NCI-H82 (cell line): ENCODE data around the gene HSD17B11.
"Not testable (repeated sequence)": the region's sequence is repeated elsewhere in the genome, so short reads cannot be mapped to it uniquely, and the experiment has no call there.

Source experiments
- DNase-seq: peaks from one replicate; lab custom pipeline; 2025; lab: John Stamatoyannopoulos, UW

The HSD17B11 gene

DNA sequence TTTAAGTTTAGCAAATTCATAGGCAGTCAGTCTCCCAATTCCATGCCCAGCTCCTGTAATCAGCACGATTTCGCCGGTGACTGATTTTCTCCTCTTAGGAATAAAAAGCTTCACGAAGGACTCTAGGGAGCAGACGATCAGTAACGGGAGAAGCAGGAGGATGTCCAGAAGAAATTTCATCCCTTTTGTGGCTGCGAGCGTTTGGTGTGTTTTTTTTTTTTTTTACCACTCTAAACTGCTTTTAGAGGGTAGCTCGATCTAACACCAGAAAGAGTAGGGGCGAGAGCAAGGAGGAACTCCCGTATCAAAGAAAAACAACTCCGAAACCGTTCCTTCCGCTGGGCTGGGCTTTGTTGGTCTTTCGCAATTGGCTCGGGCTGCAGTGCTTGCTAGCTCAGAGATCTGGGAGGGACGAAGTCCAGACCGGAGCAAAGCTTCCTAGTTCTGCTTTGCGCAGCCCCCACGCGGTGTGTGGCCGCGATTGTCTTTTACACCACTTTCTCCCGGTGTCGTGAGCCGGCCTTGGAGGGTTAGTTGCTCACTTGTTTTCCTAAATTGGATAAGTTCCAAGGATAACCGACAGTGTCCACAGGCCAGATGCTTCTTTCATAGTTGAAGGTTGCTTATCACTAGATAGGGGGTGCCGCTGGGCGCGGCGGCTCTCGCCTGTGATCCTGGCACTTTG, at the start of gene HSD17B11:
TSS of gene HSD17B11 (minus strand) at position 298 of the 685 bp plus-strand sequence. CDS start at position 180, 118 bp downstream.
- peak; percentile 93 for DNase-seq

DNA sequence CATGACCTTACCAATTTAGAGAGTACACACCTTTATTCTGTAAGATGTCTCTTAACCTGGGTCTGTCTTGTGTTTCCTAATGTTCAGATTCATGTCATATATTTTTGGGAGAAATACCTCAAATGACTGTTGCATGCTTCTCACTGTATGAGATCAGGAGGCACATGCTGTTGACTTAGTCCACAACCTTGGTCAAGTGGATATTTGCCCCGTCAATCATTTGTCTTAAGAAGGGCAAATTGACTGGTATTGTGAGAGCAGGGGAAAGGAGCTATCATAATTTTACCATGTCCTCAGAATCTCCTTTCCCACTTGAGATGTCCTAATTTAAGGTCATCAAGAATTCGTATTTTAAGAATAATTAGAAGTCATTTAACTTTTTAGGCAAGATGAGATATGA, 42.4 kb upstream of the HSD17B11 start:
- no peak for DNase-seq

DNA sequence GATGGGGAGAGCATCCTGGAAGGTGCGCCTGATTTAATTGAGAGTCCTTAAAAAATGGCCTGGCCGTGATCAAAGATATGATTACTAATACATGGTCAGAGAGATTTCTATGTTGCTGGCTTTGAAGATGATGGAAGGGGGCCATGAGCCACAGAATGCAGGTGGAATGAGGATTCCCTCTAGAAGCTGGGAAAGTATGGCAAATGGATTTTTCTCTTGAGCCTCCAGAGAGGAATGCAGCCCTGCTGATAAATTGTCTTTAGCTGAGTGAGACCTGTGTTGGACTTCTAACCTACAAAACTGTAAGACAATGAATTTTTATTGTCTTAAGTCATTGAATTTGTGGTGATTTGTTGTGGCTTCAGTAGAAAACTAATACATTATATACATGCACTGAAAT, 39.0 kb upstream of the HSD17B11 start:
- no peak for DNase-seq

DNA sequence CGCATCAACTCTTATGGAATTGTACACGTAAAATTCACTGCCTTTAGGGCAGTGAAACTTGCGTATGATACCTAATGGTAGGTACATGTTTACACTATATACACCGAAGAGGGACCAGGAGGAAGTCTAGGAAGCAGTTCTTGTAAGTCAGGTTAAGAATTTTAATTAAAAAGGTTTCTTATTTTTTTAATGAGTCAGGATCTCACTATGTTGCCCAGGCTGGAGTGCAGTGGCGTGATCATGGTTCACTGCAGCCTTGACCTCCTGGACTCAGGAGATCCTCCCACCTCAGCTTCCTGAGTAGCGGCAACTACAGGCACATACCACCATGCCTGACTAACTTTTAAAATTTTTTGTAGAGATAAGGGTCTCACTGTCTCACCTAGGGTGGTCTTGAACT, 38.0 kb upstream of the HSD17B11 start:
- DNase-seq = no peak

- no peak for DNase-seq
Observed at GRCh38 chr4:87427518-87427868, 36.5 kb upstream of the HSD17B11 start.

DNA sequence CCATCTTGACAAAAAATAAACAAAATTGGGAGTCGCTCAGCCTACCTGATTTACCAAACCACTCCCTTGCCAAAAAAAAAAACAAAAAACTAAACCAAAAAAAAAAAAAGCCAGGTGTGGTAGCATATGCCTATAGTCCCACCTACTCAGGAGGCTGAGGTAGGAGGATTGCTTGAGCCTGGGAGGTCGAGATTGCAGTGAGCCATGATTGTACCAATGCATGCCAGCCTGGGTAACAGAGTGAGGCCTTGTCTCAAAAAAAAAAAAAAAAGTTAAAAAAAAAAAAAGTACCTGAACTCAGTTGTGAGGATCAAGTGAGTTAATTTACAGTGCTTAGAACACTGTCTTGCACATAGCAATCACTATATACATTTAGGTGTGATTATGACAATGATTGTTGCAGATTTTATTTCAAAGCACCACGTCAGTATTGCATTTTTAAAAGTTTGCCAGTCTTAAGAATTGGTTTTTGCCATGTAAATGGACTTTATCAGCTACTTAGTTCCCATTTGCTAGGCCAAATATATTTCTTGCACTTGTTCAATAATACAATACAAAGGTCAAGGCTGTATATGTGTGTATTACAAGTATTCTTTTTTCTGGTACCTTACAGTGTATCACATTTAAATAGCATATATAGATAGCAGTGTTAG, 36.0 kb upstream of the HSD17B11 start:
- no peak for DNase-seq

DNA sequence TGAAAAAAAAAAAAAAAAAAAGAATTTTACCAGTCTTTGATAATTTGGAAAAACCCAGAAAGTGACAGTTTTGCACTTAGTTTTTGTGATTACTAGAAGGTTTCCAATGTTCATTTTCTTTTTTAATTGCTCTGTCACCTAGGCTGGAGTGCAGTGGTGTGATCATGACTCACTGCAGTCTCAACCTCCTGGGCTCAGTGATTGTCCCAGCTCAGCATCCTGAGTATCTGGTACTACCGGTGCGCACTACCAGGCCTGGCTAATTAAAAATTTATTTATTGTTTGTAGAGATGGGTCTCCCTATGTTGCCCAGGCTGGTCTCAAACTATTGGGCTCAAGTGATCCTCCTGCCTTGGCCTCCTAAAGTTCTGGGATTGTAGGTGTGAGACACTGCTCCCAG, 34.7 kb upstream of the HSD17B11 start:
- DNase-seq = no peak

DNA sequence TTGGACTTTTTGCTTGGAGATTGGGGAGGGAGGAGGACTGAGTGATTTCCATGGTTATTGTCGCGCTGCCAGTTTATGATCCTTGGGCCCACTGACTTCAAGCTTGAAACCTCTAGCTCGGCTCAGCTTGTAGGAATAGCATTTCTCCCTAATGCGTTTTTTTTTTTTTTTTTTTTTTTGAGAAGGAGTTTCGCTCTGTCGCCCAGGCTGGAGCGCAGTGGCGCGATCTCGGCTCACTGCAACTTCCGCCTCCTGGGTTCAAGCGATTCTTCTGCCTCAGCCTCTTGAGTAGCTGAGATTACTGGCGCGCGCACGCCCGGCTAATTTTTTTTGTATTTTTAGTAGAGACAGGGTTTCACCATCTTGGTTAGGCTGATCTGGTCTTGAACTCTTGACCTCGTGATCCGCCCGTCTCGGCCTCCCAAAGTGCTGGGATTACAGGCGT, 33.1 kb upstream of the HSD17B11 start:
- DNase-seq = not testable (repeated sequence)

- DNase-seq = peak; percentile 47
Observed at GRCh38 chr4:87423317-87424098, 32.5 kb upstream of the HSD17B11 start.

GRCh38 chr4:87422104-87423052, 31.4 kb upstream of the HSD17B11 start, which contains the start of gene NUDT9:
Gene NUDT9, plus strand, starts transcription at chr4:87422573. Its CDS starts 333 bp downstream, at chr4:87422906.
- DNase-seq = peak; percentile 93

DNA sequence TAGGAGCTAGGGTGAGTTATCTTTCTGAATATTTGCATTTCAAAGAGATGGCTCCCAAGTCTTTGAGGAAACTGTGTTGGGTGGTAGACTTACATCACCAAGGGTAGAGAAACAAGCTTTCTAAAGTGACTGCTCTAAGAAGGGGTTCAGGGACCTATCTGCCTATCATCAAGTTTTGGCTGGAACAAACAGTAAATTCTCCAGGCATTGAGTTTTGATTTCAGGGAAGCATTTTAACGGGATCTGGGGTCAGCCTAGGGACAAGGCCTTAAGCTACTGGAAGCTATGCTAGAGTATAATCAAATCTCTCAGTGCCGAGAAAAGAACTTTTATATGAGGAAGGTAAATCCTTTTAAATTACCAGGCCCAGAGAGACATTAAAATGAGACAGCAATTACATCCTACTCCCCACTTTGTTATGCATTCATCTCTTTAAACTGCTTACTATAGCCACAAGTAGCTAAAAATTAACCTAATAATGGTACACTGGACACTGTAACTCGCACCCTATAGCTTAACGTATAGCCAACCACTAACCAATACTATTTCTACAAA, 29.4 kb upstream of the HSD17B11 start:
- no peak for DNase-seq

DNA sequence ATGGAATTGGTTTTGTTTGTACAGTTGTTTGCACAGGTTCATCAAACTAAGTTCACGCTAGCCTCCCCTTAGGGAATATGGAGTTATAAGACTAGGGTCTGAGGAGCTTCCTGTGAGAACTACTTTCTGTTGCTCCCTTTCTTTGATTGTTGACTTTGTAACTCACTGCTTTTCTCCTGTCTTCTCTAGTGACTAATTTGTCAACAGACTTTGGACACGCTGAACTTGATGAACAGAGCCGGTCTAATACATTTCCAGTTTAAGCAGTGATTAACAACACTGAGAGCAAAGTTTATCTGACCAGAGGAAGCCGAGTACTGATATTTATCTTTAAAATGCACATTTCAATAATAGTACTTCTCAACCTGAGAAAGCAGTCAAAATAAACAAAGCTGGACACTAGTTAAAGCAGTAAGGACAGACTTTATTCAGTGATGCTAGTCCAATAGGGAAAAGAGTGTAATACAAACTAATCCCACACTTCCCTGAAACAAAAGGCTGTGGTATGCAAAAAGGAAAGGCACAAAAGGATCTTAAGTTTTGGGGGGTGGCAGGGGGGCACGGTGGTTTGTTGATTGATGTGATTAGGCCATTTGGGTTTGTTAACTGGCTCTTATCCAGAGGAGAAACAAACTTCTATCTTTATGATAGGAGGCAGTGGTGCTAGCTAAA, 28.7 kb upstream of the HSD17B11 start:
- no peak for DNase-seq

DNA sequence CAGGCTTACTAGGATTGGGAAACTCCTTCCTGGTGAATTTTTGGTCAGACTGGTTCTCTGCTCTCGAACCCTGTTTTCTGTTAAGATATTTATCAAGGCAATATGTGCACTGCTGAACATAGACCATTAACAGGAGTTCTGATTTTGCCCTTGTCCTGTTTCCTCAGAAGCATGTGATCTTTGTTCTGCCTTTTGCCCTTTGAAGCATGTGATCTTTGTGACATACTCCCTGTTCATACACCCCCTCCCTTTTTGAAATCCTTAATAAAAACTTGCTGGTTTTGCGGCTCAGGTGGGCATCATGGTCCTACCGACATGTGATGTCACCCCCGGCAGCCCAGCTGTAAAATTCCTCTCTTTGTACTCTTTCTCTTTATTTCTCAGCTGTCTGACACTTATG, 27.4 kb upstream of the HSD17B11 start:
- not testable (repeated sequence) for DNase-seq

DNA sequence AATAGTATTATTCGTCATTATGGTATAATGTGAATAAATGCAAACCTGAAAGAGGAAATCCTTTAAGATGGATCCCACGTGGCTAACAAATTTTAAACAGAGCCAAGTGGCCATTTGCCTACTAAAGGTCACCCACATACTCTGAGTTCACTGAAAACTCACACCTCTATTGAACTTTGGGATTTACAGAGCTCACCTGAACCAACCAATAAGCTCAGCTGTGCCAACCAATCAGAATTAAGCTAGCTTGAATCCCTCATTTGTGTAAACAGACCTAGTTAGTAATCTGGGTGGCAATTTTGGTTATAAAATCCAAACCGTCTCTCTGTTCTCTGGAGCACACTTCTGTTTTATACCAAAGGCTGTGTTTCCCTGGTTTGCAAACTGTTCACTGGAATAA, 26.0 kb upstream of the HSD17B11 start:
- no peak for DNase-seq

DNA sequence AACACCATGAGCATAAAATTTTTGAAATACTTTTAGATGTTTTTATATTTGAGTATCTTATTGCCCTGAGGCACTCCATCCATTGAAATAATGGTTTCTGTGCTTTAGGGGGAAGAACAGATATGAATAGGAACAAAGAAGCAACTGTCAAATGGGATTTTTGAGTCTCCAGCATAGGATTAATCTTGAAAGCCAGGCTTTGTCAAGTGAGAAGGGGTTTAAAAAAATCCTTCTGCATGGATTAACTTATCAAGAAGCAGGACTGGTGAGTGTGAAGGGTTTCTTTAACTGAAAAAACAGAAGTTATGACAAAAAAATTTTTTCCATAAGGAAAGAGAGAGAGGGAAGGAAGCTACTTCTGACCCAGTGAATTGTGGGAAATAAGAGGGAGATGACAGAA, 23.8 kb upstream of the HSD17B11 start:
- peak; percentile 44 for DNase-seq

GRCh38 chr4:87410679-87411078, 19.7 kb upstream of the HSD17B11 start:
- DNase-seq = no peak

GRCh38 chr4:87410157-87410556, 19.2 kb upstream of the HSD17B11 start:
- no peak for DNase-seq

DNA sequence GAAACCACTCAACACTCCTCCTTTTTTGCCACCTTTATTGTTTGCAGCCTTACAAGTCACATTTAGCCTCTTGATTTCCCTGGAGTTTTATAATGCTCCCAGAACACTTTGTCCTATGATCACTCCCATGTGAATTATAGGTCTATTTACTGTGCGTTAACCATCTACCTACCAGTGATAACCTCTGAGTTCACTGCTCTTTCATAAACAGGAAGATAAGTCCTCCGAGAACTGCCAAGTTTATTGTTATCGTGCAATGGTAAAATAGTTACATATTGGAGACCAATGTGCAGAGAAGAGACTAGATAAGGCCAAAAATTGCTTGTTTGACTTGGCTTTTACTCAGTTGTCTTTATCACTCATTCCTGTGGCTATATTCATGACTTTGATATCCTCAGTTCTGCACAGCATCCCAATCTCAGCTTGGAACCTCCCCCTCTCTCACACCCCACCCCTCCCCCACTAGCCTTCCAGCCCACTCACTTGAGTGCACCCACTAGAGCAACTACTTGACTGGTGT, 18.5 kb upstream of the HSD17B11 start:
- DNase-seq = no peak

DNA sequence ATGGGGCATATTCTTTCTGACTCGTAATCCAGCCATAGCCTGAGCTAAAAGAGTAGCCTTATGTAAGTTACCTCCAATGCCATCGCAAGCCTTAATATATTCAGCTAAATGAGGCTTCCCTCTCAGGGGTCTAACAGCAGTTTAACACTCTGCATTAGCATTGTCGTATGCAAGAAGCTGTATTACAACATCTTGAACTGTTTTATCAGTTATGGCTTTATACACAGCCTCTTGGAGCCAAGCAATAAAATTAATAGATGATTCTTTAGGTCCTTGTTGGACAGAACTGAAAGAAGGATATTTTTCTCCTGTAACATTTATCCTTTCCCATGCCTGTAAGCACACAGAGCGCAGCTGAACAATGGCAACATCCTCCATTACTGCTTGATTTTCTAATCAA, 15.9 kb upstream of the HSD17B11 start:
- not testable (repeated sequence) for DNase-seq

GRCh38 chr4:87406462-87406861, 15.5 kb upstream of the HSD17B11 start:
- no peak for DNase-seq
